ENCODE measurements around the gene FYTTD1.

Gene FYTTD1

DNA sequence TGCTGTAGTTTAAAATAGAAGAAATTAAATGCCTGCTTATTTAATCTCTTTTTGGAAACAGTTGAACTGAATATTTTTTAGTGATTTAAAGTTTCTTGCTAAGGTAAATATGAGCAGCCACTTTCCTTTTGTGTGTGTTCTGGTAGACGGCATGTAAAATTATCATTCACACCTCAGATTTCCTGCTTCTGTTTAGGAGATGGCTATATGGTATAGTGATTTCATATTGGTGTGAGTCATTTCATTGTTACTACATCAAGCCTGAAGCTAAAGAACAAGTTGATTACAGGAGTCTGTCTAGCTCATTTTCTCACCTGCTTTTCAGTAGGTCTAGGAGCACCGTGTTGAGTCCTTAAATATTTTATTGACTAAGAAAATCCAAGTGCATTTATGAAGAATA is 43.6 kb downstream of the FYTTD1 start:
- no peak for DNase-seq (ENCODE audit: low read depth, low spot score)

DNA sequence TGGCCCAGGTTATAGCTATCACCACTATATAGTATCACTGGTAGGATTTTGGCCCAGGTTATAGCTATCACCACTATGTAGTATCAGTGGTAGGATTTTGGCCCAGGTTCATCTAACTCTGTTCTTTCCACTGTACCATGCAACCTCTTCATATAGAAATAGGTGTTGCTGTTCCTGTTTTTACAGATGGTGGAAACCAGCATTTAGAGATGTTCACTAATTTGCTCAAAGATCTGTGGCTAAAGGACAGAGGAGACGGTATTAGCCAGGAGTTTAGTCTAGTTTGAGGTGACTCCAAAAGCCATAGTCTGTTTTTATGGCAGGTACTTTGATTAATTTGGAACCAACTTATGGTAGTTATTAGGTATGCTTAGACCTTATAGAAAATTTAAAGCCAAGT is 44.4 kb downstream of the FYTTD1 start:
- no peak for DNase-seq (ENCODE audit: low read depth, low spot score)

DNA sequence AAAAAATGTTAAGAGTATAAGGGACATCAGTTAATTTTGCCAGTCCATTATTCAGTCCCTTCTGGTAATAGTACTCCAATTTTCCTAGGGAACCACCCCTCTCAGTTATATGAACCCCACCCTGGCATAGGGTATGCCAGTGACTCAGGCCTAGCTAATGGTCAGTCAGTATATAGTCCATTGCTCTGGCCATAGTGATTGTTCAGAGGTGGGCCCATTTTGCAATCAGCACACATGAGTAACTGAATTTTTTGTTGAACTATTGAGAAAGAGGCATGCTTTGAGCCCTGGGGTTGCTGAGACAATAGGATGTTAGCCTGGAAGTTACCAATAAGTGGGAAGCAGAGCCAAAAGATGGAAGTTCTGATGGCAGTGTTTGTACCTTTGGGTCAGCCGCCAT is 45.5 kb downstream of the FYTTD1 start:
- DNase-seq (ENCODE audit: low read depth, low spot score), result no peak

DNA sequence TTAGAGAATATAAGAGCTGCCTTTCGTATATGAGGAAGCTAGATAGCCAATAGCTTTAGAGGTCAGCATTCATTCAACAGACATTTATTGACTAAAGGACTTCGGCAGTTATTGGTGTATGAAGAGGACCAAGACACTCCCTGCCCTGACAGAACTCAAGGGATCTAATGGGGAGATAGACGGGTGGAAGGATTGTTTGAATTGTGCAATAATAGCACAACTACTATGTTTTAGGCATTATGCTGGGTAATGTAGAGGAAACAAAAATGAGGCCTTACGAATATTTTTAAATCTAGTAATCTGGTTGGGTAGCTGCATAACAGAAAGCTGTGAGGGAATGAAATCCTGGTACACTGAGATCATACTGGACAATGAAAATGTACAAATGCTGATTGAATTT is 46.4 kb downstream of the FYTTD1 start:
- DNase-seq (ENCODE audit: low read depth, low spot score), result no peak

DNA sequence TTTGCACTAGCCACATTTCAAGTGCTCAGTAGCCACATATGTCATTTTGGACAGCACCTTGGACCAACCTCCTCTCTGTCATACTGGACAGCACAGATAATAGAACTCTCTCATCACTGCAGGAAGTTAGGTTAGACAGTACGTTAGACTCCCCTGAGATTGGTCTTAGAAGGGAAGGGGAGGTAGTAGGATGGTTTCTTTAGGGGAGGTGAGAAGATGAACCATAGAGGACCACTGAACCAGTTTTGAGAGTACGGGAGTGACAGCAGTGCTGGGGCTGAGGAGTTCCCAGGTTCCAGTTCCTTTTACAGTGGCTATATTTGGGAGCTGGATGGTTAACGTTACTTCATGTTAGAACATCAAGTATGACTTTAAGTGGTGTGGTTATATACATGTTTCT is 49.2 kb downstream of the FYTTD1 start:
- no peak for DNase-seq (ENCODE audit: low read depth, low spot score)

DNA sequence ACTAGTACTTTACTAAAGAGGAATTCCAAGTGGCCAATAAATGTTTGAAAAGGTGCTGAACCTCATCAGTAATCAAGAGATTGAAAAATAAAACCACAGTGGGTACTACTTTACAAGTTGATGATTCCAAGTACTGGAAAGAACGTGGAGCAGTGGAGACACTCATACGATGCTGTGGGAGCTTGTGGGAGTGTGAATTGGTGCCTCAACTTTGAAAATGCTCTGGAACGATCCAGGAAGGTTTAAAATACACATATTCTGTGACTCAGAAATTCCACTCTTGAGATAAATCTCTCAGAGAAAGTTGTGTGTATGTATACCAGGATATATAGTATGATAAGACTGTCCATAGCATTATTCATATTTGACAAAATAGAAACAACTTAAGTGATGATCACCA is 50.7 kb downstream of the FYTTD1 start:
- no peak for DNase-seq (ENCODE audit: low read depth, low spot score)

DNA sequence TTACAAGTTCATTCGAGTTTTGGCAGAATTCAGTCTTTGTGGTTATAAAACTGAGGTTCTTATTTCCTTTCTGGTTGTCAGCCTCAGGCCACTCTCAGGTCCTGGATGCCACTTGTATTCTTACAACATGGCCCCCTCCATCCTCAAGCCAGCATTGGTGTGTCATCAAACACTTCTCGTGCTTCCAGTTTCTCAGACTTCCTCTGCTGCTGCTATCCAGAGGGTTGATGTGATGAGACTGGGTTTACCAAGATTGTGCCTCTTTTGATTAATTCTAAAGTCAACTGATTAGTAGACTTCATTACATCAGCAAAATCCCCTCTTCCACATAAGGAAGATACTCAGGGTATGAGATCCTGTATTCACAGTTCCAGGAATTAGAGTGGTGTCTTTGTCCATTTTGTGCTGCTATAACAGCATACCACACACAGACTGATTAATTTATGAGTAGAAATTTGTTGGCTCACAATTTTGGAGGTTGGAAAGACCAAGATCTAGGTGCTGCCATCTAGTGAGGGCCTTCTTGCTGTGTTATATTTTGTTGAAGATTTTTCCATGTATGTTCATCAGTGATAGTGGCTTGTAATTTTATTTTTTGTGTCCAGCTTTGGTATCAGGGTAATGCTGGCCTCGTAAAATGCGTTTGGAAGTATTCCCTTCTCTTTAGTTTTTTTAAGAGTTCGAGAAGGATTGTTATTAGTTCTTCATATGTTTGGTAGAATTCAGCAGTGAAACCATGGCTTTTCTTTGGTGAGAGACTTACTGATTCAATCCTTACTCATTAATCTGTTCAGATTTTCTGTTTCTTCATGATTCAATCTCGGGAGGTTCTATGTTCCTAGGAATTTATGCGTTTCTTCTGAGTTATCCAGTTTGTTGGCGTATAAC is 52.5 kb downstream of the FYTTD1 start:
- DNase-seq (ENCODE audit: low read depth, low spot score), result no peak

DNA sequence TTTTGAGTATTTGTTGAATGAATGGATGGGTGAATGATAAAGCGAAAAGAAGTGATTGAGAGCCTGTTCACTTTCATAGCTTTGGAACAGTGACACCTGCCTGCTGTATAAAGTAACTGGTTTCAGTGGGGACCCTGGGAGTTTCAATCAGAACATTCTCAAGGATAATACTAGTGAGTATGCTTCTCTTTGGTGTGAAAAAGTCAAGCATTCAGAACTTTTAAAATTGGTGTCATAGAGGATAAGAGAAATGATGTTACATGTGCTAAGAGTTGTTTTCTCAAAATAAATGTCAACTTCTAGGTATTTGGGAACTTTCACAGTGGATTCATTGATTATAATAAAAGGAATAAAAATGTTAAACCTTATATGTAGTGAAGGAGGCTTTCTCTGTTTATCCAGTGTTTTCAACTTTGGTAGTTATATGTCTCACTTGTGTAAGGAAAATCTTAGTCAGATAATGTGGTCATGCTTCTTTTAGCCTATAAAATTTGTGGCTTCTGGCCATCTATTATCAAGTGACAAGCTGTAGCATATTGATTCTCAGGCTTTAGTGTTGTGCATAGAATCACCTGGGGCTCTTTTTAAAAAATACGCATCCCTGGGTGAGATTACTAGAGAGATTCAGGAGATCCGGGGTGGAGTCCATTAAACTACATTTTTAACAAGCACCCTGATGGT is 53.2 kb downstream of the FYTTD1 start:
- DNase-seq (ENCODE audit: low read depth, low spot score), result no peak

DNA sequence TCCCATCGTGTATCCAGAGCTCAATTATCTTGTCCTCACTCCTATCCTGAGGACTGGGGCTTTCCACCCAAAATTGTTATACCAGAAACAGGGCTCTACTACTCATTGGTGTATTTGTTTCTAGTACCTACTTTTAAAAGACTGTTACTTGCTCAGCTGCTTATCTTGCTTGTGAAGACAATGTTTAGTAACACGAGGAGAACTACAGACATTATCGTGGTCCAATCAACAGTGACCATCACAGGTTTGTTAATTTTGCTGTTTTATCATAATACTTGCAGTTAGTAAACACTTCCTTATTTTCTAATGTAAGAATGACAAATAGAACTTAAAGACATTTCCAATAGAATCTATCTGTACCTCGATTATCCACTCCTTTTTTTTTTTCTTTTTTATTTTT is 54.8 kb downstream of the FYTTD1 start:
- no peak for DNase-seq (ENCODE audit: low read depth, low spot score)

DNA sequence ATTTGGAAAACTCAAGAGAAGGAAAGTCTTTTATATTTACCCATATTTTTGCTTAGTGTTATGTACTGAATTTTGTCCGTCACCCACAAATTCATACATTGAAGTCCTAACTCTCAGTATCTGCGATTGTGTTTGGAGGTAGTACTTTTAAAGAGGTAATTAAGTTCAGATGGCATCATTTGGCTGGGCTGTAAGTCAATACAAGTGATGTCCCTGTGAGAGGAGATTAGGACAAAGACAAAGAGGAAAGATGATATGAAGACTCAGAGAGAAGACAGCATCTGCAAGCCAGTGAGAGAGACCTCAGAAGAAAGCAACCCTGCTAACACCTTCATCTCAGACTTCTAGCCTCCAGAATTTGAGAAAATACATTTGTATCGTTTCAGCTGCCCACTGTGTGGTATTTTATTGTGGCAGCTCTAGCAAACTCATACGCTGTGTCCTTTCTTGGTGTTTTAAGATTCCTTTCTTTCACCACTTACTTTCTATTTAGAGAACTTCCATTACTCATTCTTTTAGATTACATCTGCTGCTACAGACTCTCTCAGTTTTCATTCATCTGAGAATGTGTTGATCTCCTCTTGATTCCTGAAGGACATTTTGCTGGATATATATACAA is 58.4 kb downstream of the FYTTD1 start:
- no peak for DNase-seq (ENCODE audit: low read depth, low spot score)

DNA sequence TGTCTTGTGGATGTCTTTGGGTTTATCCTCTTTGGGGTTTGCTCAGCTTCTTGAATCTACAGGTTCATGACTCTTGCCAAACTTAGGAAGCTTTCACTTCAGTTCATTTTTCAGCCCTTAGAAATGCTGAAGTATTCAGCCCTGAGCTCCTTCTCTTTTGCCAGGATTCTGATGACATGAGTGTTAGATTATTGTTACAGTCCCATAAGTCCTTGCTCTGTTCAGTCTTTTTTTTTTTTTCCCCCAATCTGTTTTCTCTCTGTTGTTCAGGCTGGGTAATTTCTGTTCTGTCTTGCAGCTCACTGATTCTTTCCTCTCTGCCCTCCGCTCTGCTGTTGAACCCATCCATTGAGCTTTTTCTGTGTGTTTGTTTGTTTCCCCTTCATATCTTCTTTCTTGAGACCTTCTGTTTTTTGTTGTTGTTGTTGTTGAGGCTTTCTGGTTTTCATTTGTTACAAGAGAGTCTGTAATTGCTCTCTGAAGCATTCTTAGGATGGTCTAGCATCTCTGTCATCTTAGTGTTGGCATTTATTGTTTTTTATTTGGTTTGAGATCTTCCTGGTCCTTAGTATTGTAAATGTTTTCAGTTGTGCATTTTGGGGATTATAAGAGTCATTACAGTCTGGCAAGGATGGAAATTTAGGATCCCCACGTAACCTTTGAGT is 59.8 kb downstream of the FYTTD1 start:
- DNase-seq (ENCODE audit: low read depth, low spot score), result no peak

DNA sequence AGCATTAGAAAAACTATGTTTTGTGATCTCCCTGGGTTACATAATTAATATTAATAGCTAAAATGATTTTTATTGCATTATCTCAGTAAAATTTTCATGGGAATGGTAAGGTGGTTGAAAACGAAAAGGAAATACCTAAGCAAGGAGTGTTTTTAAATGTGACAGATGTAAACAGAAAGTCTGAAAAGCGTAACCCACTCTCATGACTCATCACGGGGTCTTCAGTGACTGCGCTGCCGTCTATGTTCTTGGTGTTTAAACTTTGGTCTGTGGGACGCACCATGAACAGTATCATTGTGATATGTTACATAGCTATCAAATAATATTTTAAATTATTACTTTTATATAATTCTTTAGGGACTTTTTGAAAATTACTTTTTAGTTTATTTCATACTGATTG is 61.2 kb downstream of the FYTTD1 start:
- DNase-seq (ENCODE audit: low read depth, low spot score), result no peak

DNA sequence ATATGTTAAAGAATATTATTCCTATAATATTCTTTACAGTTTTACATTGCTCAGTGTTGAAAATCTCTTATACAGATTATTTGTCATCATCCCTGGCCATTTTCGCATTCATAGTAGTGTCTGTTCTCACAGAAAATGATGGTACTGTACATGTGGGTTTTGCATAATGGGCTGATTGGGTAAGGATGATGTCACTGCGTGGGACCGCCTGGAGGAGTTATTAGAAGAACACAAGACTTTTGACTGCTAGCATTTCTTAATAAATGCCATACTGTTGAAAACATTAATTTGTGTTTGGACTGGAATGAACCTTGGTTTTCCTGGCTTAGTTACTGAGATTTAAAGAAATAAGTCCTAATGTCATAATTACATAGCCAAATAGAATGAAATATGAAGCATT is 61.7 kb downstream of the FYTTD1 start:
- no peak for DNase-seq (ENCODE audit: low read depth, low spot score)

DNA sequence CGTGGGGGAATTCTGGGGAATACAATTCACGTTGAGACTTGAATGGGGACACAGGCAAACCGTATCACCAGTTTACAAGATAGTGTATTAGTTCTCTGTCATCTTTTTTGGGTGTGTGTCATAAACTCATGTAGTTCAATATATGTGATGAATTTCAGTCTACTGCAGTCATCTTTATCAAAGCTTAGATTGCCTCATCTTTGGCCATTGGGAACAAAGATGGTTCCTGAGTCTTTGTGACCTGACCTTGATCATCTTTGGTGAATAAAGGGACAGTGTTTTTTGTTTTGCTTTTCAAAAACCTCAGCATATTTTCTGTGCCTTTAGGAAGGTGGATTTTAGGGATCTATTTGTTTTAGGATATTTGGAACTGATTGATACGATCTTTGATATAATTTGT is 64.7 kb downstream of the FYTTD1 start:
- no peak for DNase-seq (ENCODE audit: low read depth, low spot score)

DNA sequence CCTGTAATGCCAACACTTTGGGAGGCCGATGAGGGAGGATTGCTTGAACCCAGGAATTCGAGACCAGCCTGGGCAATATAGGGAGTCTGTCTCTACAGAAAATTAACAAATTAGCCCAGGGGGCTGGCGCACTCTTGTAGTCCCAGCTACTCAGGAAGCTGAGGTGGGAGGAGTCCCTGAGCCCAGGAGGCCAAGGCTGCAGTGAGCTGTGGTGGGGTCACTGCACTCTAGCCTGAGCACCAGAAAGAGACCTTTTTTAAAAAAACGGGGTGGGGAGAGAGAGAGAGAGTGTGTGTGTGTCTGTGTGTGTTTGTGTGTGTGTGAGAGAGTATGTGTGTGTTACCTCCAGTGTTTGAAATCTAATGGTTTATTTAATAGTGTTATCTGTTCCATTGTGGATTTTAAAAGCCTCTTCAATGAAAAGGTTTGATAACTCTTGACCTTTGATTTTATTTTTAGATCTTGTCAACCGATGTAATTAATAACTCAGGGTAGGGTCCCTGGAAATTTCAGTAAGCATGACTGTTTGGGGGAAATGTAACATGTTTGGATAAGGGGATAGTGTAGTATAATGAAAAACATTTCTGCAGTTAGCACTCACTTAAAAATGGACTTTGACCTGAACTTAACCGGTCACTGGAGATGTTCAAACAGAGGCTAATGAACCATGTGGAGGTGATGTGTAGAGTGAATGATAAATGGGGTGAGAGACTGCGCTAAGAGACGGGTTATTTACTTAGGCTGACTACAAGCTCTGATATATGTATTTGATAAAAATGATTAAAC is 71.1 kb downstream of the FYTTD1 start:
- no peak for DNase-seq (ENCODE audit: low read depth, low spot score)

DNA sequence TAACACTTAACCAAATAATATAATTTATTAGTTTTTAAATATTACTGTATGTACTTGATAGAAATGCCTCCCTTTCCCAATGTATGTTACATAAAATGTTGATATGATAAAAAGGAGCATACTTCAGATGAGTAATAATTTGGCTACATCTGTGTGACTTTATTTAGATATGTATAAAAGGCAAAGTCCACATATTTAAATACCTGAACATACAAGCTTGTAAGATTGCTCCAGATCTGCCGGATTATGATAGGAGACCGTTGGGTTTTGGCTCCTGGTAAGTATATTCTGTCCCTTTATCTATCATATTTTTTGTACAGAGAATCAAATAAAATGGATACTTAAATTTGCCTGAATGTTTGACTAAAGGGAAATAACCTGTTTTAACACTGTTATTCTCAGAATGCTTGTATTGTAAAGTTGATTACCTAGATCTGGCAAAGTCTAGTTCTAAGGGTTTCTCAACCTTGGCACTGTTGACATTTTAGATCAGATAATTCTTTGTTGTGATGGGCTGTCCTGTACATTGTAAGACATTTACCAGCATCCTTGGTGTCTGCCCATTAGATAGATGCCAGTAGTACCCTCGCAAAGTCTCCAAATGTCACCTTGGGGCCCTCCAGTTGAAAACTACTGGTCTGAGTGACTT is 79.8 kb downstream of the FYTTD1 start:
- DNase-seq (ENCODE audit: low read depth, low spot score), result no peak

DNA sequence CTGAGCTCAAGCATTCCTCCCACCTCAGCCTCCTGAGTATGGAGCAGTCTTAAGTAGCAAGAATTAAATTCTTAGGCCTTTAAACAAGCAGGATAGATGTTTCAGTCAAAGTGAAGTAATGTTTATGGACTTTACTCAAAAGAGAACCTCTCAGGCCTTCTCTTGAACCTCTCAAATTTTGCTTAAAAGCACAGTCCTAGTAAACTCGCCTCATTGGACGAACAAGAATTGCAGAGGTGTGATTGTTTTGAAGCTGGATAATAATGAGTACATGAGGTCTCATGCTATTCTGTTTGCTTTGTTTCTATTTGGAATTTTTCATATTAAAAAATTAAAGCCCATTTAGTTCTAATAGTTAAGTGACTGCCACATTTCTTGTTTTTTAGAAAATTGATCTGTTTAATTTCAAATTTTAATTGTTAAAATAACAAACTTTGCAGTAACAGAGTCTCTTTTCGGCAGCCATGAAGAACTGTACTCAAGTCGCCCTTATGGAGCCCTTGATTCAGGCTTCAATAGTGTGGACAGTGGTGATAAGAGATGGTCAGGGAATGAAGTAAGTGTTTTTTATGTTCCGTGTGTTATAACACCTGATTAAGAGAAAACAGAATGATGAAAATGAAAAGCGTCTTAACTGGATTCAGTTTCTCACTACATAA is 80.8 kb downstream of the FYTTD1 start:
- no peak for DNase-seq (ENCODE audit: low read depth, low spot score)

DNA sequence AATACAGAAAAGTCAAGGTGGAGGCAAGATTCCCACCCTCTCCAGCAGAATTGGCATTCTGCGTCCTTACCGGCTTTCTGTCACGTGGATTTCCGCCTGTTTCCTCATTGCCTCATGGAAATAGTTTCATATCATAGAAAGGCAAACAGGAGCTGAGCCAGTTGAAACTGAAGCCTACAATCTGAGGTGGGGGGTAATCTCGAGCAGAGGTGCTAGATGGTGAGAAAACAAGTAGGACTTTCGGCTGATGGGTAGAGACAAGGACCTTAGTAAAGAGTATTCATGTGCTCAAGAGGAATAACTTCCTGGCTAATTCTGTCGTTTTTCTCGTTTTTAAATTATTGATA is 81.3 kb downstream of the FYTTD1 start:
- no peak for DNase-seq (ENCODE audit: low read depth, low spot score)

DNA sequence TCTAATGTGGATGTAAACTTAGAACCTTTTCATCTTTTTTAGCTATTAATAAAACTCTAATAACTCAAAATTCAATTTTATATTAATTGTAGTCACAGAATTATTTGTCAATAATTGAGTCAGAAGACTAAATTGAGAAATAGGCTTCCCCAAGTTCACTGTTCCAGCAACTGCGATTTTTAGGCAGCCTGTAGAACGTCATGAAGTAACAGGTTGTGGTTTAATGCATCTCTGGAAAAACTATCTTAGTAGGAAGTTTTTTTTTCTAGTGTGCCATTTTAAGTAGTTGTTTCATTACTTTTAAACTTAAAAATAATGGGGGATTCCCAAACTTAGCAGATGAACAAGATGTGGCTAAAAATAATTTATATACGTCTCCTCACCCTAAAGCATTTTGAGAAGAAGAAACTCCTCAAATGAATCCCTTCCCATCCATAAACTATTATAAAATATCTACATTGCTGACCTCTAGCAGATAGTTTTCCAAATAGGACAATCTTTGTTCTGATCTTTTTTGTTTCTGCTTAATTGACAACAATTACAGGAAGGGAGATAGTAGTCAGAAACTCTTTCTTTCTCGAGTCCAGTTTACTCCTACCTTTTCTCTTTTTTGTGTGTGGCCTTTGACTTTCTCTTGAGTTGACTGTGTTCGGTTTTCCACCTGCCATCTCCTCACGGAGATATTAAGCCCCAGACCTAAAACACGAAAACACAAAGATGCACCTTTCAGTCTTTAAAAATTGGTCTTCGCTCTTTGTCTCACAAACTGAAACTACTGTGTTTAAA is 84.4 kb downstream of the FYTTD1 start:
- no peak for DNase-seq (ENCODE audit: low read depth, low spot score)

DNA sequence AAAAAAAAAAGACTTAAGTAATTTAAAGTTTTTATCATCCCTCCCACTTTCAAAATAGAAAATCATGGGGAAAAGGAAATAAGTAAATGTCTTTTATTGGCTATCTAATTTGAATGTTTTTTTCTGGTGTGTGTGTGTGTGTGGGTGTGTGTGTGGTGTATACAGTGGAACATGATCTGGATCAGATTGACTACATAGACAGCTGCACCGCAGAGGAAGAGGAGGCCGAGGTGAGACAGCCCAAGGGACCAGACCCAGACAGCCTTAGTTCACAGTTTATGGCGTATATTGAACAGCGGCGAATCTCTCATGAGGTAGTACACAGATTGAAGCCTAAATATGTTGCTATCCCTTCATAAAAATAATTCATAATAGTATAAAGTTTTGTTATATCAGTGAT is 85.8 kb downstream of the FYTTD1 start:
- no peak for DNase-seq (ENCODE audit: low read depth, low spot score)

All from brain pericyte (primary cell).